K562 (cell line): ENCODE measurements around the gene THEM5.

Source experiments
- ADNP ChIP-seq: fragments of 200-800 bp; sonication (Bioruptor generic); IDR thresholded peaks from 2 replicates; pipeline ENCODE4 v1.6.1; 2016; ENCODE audit warnings: missing genetic modification characterization, missing compliant biosample characterization
- CBX2 ChIP-seq: fragments of 200-600 bp; sonication (generic); IDR thresholded peaks from one replicate; pipeline ENCODE4 v1.6.1; 2012; ENCODE audit warnings: mild to moderate bottlenecking, low read length, inconsistent platforms; ENCODE audit not compliant: insufficient read depth, poor library complexity, severe bottlenecking
- CTCF ChIP-seq, 3 experiments: IDR thresholded peaks in 2 of 3; conservative IDR thresholded peaks in 1 of 3; 2 replicates each; pipeline ENCODE4 v1.5.1; 2011 to 2012; ENCODE audit warnings: low read length in 3 of 3, mild to moderate bottlenecking in 3 of 3, control low read depth in 2 of 3, improper control_type of control experiment in 1 of 3, inconsistent platforms in 1 of 3, low read depth in 1 of 3, mixed read lengths in 1 of 3, moderate library complexity in 1 of 3; ENCODE audit not compliant: insufficient read depth in 2 of 3
- HMG20A ChIP-seq: fragments of 450-650 bp; formaldehyde crosslinking; conservative IDR thresholded peaks from 2 replicates; pipeline ENCODE4 v1.4.0; 2020; ENCODE audit warnings: mild to moderate bottlenecking, mixed read lengths
- HNRNPL ChIP-seq: fragments of 200-400 bp; formaldehyde crosslinking; IDR thresholded peaks from 2 replicates; pipeline ENCODE4 v1.6.1; 2017; ENCODE audit warnings: low read depth, mild to moderate bottlenecking, low read length
- MTA2 ChIP-seq: fragments of 450-650 bp; IDR thresholded peaks from 2 replicates; pipeline ENCODE4 v1.6.1; 2016; ENCODE audit warnings: low read depth
- NFIC ChIP-seq: fragments of 450-650 bp; IDR thresholded peaks from 2 replicates; pipeline ENCODE4 v1.6.1; 2017; ENCODE audit warnings: mild to moderate bottlenecking, inconsistent platforms
- SMAD1 ChIP-seq: fragments of 150-350 bp; IDR thresholded peaks from 2 replicates; pipeline ENCODE4 v1.6.1; 2014; ENCODE audit warnings: low read length, low read depth; ENCODE audit not compliant: partially characterized antibody
- ZNF644 ChIP-seq: fragments of 200-800 bp; sonication (Bioruptor generic); IDR thresholded peaks from 2 replicates; pipeline ENCODE4 v1.6.1; 2016; ENCODE audit warnings: low read depth, missing genetic modification characterization, missing compliant biosample characterization

GRCh38 chr1:151802372-151802771, 51.1 kb downstream of the THEM5 start:
- TF ChIP-seq ZNF644 (tag): no peak
- TF ChIP-seq NFIC: no peak
- no peak for TF ChIP-seq HNRNPL
- no peak for TF ChIP-seq CTCF (IDR thresholded peaks at IDR 0.05 in 2 of 3, conservative IDR thresholded peaks at IDR 0.05 in 1 of 3; ENCODE audit: insufficient read depth in 2 of 3, low read depth in 1 of 3, low read length in 3 of 3)
- no peak for TF ChIP-seq ADNP (tag)
- TF ChIP-seq SMAD1: no peak
- no peak for TF ChIP-seq MTA2
- no peak for TF ChIP-seq CBX2
- no peak for TF ChIP-seq HMG20A (CRISPR knock-in tag)
